Caki2 (cell line): ENCODE results near the gene XRCC3. TPM values are rescaled to one million over a fixed set of nuclear protein-coding genes. Genes with fewer than 3 reads are reported as not detected.
"Not testable (repeated sequence)": the region's sequence is repeated elsewhere in the genome, so short reads cannot be mapped to it uniquely, and the experiment has no call there.

Source experiments
- DNase-seq: peaks from one replicate; pipeline ENCODE4 v3.0.0-alpha.2; 2015; ENCODE audit warnings: low read depth
- in situ Hi-C: cut with HindIII; loops from 2 replicates; pipeline ENCODE4 v1.10.0; 2016; ENCODE audit warnings: low sequenced_read_pairs, low pct_unique_long_range_greater_than_20kb, mixed read lengths
- total RNA-seq: library from RNA; depleted of rRNA; stranded (reverse); fragments of >200 nt; shearing (Covaris generic); gene quantifications from 2 replicates; pipeline ENCODE4 v1.2.3, GENCODE V29; 2014; ENCODE audit warnings: low replicate concordance

The XRCC3 gene
- total RNA-seq, 1 experiment from 2014 or later: 50.0 TPM

GRCh38 chr14:103699901-103700752 lies 15.1 kb downstream of the XRCC3 start:
- in situ Hi-C loops: no loop called here
- no peak for DNase-seq

- in situ Hi-C loops: no loop called here
- no peak for DNase-seq
Measured at GRCh38 chr14:103699261-103699661, 16.0 kb downstream of the XRCC3 start.

- in situ Hi-C loops: no loop called here
- no peak for DNase-seq
Measured at GRCh38 chr14:103698380-103699260, 16.6 kb downstream of the XRCC3 start.

- no peak for DNase-seq
- in situ Hi-C loops: no loop called here
Measured at GRCh38 chr14:103697603-103698379, 17.5 kb downstream of the XRCC3 start.

- in situ Hi-C loops: no loop called here
Measured at GRCh38 chr14:103697206-103697602, 18.0 kb downstream of the XRCC3 start.

GRCh38 chr14:103696466-103697071 lies 18.7 kb downstream of the XRCC3 start:
- in situ Hi-C loops: no loop called here
- no peak for DNase-seq

More at GRCh38 chr14:103697206-103697602, 18.0 kb downstream of the XRCC3 start:
- DNase-seq: no peak

- DNase-seq: no peak
- in situ Hi-C loops: no loop called here
Measured at GRCh38 chr14:103696070-103696402, 19.2 kb downstream of the XRCC3 start.

- in situ Hi-C loops: no loop called here
- no peak for DNase-seq
Measured at GRCh38 chr14:103695296-103696069, 19.8 kb downstream of the XRCC3 start.

GRCh38 chr14:103694572-103695026 lies 20.7 kb downstream of the XRCC3 start:
- in situ Hi-C loops: no loop called here
- DNase-seq: no peak

GRCh38 chr14:103693515-103693914 lies 21.7 kb downstream of the XRCC3 start:
- DNase-seq: no peak
- in situ Hi-C loops: no loop called here

GRCh38 chr14:103692871-103693270 lies 22.4 kb downstream of the XRCC3 start:
- in situ Hi-C loops: no loop called here
- no peak for DNase-seq

- in situ Hi-C loops: no loop called here
- DNase-seq: no peak
Measured at GRCh38 chr14:103692159-103692558, 23.1 kb downstream of the XRCC3 start.

GRCh38 chr14:103691655-103692054 lies 23.6 kb downstream of the XRCC3 start:
- in situ Hi-C loops, DNase-seq: not testable (repeated sequence)

GRCh38 chr14:103690332-103690731 lies 24.9 kb downstream of the XRCC3 start:
- in situ Hi-C loops: no loop called here

GRCh38 chr14:103688906-103689902 lies 26.0 kb downstream of the XRCC3 start:
- DNase-seq: no peak
- in situ Hi-C loops: no loop called here

More at GRCh38 chr14:103690332-103690731, 24.9 kb downstream of the XRCC3 start:
- no peak for DNase-seq

GRCh38 chr14:103688441-103688840 lies 26.8 kb downstream of the XRCC3 start:
- no peak for DNase-seq
- in situ Hi-C loops: no loop called here
